DMS53 treated with DMSO at 0.1 percent for 48 hours (cell line): ENCODE results near the gene SGCA.

Experiments
- DNase-seq: peaks from one replicate; lab custom pipeline; 2025; ENCODE audit not compliant: unreplicated experiment; lab: John Stamatoyannopoulos, UW

Gene SGCA

DNA sequence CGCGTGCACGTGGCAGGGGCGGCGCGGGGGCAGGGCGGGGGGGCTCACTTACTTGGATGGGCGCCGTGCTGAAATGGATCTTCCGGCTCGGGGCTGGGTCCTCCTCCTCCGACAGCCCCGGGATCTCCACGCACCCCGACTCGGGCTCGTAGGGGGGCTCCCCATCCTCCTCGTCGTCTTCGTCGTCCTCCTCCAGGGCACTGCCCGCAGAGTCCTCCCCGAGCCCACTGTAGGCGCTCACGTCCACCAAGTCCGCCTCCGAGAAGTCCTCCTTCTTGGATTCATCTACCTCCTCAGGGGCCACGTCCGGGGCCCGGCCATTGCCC lies 16.8 kb upstream of the SGCA start:
- no peak for DNase-seq

DNA sequence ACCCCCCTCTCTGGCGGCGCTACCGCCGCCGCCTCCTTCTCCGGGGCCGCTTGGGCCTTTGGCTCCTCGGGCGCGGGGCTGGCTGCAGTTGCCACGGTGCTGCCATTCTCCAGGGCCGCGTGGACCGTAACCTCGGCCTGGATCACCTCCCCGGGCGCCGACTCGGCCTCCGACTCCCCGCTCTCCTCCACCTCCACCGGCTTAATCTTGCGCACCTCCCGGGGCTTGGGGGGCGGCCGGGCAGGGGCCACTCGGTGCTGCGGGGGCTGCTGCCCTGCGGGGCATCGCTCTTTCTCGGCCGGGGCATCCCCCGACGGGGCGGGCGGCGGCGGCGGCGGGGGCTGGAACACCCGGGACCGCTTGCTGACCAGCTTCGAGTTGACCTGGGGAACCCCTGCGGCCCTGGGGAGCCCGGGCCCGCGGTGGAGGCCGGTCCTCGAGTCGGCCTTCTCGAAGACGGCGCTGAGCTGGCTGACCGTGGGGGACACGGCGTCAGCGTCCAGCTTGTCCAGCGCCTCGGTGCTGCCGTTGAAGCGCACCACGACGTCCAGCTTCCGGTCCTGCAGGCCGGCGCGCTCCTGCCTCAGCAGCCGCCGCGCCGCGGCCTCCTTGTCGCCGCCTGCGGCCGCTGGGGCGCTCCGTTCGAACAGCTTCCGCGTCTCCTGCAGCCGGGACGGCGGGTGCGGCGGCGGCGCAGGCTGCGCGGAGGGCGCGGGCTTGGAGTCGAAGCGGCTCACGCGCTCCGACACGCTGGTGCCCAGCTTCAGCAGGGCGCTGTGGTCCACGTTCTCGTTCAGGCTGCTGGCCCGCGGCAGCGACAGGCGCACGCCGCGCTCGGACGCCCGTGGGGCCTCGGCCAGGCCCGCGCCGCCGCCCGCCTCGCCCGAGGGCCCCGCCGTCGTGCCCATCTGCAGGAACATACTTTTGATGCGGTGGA lies 16.1 kb upstream of the SGCA start:
- peak; percentile 44 for DNase-seq

DNA sequence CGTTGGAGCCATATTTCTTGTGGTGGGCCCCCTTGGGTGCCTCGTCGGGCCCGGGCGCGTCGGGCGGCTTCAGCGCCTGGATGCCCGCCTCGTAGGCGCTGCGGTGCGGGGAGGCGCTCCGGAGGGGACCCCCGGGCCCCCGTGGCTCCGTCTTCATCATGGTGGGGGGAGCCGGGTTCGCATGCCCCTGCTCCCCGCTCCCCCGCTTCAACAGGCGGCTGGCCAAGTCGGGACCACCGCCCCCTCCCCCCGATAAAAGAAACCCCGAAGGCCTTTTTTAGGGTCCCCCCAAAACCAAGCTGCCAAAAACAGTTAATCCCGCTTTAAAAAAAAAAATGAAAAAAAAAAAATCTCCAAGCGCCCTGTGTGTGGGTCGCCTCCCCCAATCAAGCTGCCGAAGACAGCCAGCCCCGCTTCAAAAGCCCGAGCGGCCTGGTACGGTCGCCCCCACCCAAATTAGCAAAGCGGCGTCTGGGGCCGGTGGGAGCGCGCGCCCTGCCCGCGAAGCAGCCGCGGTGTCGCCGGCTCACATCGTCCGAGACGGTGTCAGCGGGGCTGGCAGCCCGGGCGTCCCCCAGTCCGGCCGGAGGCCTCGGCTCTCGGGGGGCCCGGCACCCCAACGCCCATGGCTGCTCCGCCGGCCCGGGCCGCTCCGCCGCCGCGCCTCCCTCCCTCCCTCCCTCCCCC lies 15.3 kb upstream of the SGCA start, which contains the start of gene PPP1R9B:
TSS of gene PPP1R9B (minus strand) at position 324 of the 687 bp plus-strand sequence. CDS start at position 160, 164 bp downstream.
- DNase-seq, result no peak

DNA sequence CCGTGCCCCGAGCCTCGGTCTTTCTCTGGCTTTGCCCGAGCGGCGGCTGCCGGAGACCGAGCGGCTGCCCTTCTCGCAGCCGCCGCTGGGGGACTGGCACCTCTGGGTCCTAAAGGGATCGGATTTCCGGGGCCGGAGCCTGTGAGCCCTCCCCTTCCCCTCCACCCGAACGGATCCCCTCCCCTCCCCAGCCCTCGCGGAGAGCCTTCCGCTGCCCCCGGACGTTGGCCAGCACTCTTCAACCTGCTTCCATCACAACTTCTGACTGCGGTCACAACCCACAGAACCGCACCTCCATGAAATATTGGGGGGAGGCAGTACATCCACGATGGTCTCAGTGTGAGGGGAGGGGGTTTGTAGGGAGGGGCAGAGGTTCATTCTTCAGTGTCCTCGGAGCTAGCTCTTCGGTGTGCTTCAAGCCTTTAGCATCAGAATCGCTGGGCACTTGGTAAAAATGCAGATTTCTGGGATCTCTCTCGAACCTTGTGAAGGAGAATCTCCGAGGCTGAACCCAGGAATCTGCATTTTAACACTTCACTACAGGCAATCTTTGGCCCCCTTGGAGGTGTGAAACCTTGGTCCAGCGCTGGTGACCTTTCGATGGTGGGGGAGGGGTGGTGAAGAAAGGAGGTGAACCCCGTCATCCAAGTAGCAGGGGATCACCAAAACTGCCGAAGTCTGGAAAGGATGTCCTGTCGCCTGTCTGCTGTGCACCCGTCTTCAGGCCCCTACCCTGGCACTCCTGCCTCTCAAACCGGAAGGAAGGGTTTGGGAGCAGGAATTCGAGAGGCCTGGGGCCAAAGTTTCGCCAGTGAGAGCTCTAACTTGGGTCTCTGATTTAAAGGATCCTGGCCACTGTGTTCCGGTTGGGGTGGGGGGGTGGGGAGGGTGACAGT lies 14.5 kb upstream of the SGCA start:
- peak; percentile 93 for DNase-seq

DNA sequence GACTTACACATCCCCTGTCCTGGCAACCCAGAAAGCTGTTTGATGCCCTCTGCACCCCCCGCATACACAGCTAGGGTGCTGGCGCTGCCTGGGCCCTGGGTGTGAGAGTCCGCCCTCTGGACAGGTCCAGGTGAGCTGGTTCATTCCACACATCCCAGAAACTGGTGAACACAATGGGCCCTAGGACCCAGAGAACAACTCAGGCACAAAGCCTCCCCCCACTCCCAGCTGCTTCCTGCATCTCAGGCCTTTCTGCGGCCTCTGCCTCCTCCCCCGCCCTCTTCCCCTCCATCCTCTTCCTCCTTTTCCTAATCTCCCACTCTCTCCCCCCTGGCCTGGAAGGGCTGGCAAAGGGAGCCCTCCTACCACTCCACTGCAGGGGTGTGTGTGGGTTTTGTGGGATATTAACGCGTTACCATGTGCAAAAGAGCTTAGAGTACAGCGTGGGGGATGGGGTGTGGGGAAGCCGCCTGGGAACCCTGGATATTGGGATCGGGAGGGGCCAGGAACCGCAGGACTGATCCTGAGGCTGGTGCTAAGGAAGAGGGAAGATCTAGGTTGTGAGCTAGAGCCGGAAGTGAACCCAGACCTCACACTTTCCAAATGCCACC lies 13.8 kb upstream of the SGCA start:
- DNase-seq, result peak; percentile 93

DNA sequence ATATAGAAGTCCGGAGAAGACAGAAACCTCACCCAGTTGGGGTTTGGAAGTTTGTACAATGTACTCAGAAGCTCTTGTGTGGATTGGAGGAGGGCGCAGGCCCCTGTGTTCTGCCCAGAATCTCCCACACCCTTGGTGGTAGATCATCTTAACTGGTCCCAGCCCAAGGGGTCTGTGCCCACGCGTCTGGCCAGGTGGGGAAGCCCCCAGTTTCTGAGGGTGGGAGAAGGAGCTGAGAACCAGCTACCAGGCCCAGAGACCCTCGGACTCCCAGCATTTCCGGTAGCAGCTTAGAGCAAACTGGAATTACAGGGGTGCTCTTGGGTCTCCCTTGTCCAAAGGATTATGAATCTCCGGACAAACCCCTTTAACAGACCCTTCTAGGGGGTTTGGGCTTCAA lies 13.1 kb upstream of the SGCA start:
- DNase-seq, result no peak

DNA sequence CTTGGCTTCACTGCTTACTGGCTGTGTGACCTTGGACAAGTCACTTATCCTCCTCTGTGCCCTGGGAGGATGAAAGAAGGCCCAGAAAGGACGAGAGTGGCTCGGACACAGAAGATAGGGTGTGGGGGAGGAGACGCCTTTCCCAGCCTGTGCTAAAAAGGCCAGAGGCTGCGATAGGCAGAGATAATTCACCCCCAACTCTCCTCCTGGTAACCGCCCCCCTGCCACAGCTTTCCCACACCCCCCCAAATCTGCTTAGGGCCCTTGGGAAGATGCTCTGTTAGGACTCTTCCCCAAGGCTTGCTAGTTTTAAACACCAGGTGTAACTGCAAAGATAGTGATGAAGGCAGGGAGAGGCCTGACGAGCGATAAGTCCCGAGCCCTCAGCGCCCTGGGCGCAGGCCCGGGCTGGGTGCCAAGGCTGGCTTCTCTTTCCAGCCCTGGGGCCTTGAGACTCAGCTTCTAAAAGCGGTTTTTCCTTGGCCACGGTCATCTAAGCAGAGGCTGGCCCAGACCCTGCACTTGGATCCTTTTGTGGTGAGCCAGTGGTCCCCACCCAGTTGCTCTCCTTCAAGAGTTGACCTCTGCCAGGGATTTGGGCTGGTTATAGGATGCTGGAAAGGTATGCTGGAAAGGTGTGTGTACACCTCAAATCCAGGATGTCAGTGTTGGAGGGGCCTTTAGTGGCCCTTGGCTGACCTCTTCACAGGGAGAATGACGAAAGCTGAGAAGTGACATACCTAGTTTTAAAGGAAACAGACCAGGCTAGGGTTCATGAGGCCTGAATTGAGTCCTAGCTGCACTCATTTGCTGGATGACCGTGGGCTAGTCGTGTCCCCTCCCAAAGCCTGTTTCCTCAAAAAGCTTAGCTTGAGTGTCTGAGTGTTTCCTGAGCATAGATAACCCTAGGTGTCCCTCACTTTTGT lies 11.9 kb upstream of the SGCA start:
- no peak for DNase-seq

DNA sequence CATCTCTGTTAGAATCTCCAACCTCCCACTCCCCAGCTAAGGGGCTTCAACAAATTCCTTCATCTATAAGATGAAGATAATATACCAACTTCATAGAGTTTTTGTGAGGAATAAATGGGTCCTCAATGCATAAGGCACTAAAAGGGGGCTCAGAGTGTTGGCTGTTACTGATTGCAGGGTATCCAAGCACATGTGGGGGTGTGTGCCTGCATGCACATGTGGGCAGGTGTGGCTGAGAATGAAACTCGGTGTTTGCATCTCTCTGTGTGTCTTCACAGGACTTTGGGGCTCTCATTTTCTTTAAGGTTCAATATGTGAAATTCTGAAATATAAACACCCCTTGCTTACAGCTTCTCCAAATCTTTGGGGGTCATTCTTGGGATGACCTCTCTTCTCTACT lies 11.2 kb upstream of the SGCA start:
- no peak for DNase-seq

DNA sequence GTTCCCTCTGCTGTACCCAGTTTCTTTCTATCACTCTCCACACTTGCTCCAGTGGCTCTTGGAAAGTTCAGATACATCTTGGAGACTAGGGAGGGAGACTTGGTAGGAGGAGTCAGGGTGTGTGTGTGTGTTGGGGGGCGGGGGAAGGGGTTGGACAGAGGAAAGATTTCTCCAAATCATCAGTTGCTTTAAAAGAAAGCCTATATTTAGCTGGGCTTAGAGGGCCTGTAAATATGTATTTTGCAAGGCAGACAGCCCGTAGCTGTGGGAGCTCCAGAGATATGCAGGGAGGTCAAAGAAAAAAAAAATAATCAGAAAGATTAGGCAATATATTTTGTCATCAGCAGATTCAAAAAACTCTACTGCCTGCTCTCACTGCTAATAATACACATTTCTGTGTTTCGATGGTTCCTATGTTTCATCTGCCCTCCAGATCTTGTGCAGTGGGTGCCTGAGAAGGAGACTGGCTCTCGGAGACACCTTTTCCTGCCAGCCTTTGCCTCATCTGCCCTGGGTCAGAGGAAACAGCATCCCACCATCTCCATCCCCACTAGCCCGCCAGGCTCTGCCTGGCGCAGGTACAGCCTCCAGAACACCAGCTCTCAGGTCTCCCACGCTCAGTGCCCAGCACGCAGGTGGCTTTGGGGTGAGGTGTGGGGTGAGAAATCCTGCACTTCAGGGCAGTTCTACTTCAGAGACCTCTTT lies 10.5 kb upstream of the SGCA start:
- no peak for DNase-seq

DNA sequence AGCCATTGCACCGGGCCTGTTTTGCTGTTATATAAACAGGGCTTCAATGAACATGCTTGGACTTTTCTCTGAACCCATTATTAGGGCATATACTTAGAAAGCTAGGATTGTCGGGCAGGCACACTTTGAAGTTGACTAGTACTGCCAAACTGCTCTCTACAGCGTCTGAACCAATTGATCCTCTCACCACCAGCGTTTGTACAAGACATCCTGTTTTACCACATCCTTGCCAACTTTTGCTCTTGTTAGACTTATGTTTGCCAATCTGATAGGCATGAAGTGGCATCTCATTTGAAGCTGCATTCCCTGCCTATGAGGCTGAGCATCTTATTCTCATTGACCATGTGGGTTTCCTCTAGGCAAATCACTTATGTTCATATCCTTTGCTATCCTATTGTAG lies 7.9 kb upstream of the SGCA start:
- no peak for DNase-seq

DNA sequence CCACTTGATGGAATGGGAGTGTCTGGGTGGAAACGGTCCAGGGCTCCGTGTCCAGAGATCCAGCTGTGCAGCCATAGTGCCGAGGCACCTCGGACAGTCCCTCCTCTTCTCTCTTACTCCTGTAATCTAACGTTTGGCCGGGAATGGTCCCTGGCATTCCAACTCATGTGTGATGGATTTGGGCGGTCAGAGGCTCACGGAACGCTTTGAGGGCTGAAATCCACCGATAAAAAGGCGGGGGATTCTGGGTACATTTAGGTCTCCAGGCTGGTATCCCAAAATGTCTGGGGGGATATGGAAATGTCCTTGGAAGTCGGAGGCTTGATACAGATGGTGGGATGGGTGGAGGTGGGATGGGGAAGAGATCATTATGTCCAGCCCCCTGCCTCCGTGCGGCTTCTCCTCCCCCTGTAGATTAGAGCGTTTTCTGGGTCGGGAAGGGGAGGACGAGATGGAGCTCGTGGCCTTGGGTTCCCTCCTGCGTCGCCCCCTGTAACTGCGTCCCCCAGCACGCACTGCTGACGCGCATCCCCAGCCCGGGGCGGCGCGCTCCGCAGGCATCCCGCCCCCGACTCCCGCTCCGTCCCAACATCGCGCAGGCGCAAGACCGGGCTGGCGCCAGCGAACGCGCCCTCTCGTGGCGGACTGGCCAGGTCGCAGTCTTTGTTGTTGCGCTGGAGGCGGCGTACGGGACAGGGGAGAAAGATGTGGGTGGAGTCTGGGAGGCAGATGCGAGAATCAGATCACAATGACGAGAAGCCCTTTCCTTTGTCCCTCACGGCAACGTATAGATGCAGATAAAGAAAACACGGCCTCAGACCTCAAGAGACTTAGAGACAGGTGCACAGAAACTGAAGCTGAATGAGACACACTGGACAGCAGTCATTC lies 4.5 kb upstream of the SGCA start:
- peak; percentile 90 for DNase-seq

DNA sequence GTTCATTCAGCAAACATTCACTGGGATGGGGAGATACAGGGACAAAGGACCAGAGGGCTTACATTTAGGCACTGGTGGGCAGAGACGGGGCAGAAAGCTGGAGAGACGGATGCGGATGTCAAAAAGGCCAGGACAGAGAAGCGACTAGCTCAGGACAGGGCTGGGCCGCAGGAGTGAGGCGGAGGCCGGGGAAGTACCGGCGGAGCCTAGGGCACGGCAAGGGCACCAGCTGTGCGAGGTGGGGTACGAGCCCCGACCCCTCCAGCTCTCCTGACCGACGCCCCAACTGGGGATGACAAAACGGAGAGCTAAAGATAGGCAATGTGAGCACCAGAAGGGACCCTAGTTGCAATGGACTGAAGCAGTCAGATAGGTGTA lies 3.9 kb upstream of the SGCA start:
- DNase-seq, result no peak

DNA sequence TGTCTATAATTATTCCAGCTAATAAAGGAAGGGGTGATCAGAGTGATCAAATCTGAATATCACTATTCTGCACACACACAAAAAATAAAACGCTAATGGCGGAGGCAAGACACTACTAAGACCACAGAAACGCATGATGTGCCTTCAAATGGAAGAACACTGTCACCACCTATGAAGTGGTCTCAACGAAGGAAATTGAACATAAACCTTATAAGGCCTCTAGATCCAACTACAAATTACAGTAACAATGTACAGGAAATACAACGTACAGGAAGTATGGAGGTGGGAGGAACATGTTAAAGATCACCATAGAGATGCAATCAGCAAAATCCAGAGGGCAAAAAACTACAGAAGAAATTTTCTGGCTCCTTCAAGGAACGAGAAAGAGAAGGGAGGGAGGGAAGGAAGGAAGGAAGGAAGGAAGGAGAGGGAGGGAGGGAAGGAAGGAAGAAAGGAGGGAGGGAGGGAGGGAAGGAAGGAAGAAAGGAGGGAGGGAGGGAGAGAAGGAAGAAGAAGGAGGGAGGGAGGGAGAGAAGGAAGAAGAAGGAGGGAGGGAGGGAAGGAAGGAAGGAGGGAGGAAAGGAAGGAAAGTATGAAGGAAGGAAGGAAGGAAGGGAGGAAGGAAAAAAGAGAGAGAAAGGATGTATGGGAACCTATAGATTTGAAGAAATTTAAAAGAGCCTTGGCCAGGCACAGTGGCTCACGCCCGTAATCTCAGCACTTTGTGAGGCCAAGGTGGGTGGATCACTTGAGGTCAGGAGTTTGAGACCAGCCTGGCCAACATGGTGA lies 3.1 kb upstream of the SGCA start:
- no peak for DNase-seq

DNA sequence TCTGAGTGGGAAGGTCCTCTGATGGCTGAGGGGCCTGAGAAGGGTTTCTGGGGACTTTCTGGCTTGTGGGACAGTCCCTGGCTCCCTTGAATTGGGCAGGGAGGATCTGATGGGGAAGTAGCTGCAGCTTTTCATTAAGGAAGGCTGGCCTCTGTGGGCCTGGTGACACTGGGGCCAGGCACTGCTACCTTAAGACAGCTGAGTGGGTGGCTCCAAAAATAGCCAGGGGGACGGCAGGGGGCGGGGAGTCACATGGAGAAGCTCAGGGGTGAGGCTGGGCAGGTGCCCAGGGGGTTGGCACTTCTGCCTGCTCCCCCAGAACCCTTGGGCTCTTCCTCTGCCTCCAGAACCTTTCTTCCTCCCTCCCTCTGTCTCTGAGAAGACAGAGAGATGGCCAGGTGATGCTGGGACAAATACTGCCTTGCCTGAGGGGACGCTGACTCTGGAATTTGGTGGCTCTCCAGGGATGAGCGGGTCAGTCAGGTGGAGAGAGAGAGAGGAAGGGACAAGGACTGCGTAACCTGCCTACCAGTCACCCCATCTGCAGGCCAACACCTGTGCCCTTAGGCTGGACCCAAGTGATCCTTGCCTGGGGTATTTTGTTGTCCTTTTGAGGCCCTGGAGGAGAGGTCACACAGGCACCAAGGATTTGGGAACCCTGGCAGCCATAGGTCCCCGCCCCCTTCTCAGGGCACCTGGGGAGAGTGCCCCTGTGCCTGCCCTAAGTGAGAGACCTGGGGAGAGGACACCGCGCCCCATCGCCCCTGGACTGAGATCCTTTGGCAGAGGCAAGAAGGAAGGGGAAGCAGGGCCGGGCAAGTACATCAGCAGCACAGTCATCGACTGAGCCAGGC lies 1.7 kb upstream of the SGCA start:
- DNase-seq, result no peak

DNA sequence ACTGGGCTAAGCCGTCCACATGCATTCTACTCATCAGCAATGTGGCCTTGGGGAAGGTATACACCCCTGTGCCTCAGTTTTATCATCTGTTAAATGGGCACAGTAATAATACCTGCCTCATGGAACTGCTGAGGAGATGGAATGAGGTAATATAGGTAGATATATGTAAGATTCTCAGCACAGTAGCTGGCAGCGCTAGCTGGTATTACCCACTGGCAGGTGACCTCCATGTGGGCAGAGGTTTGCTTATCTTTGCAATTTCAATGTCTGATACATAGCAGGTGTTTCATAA lies 1.2 kb upstream of the SGCA start:
- no peak for DNase-seq

DNA sequence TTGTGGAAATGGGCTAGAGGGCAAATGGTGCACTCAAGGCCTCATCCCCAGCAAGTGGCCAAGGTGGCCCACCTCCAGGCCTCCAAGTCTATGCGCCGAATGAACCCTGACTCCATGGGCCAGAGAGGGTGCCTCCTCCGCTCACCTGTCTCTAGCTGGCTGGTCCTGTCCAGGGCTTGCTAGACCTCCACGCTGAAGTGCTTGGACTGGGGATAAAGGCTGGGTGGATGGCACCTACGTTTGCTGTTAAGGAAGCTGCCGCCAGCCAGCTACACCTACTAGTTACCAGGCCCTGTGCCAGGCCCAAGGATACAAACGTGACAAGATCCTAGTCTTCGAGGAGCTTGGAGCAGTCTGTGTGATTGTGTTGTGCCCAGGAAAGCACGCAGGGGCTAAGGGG lies 739 bp upstream of the SGCA start:
- no peak for DNase-seq

DNA sequence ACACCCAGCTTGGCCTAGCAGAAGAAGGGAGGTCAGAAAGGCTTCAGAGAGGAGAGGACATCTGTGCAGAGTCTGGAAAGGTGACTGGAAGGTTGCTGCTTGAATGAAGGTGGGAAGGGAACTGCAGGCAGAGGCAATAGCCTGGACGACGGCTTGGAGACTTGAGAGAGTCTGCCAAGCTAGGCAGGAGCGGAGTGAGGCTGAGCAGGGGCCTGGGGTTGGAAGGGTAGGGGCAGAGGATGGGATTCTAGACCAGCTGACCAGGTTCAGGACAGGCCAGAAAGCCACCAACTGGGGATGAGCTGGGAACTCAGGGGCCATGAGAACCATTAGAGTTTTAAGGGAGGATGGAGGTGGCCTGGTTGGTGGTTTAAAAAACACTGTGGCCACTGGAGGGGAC lies 339 bp upstream of the SGCA start:
- DNase-seq, result no peak
